Trophoblast cell (in vitro differentiated cells and primary cell): ENCODE results near the gene ME1.

Experiments used
- DNase-seq, 2 donors: peaks; one replicate each; pipeline ENCODE4 v3.0.0-alpha.2; 2016
- H2AFZ ChIP-seq: 2 replicates; pipeline ENCODE4 v1.6.1; 2013; ENCODE audit warnings: low read length, moderate library complexity, mild to moderate bottlenecking; ENCODE audit not compliant: insufficient read depth, poor library complexity
- H2AK5ac ChIP-seq: 2 replicates; pipeline ENCODE4 v1.6.1; 2013; ENCODE audit warnings: mild to moderate bottlenecking, low read length
- H2BK120ac ChIP-seq: 2 replicates; pipeline ENCODE4 v1.6.1; 2013; ENCODE audit warnings: low read length, mild to moderate bottlenecking, moderate library complexity; ENCODE audit not compliant: insufficient read depth, poor library complexity
- H2BK12ac ChIP-seq: 2 replicates; pipeline ENCODE4 v1.6.1; 2013; ENCODE audit warnings: mild to moderate bottlenecking, low read length, moderate library complexity
- H2BK5ac ChIP-seq: 2 replicates; pipeline ENCODE4 v1.6.1; 2013; ENCODE audit warnings: low read length, low read depth, moderate library complexity, mild to moderate bottlenecking; ENCODE audit not compliant: poor library complexity
- H3K14ac ChIP-seq: 2 replicates; pipeline ENCODE4 v1.6.1; 2013; ENCODE audit warnings: mild to moderate bottlenecking, low read length
- H3K18ac ChIP-seq: 2 replicates; pipeline ENCODE4 v1.6.1; 2013; ENCODE audit warnings: mild to moderate bottlenecking, low read length
- H3K23ac ChIP-seq: 2 replicates; pipeline ENCODE4 v1.6.1; 2013; ENCODE audit warnings: low read length
- H3K27ac ChIP-seq: 2 replicates; pipeline ENCODE4 v1.5.1; 2013; ENCODE audit warnings: low read depth, mild to moderate bottlenecking, inconsistent platforms, low read length, moderate library complexity
- H3K27me3 ChIP-seq: 2 replicates; pipeline ENCODE4 v1.6.1; 2013; ENCODE audit warnings: inconsistent platforms, mild to moderate bottlenecking, low read length, moderate library complexity; ENCODE audit not compliant: insufficient read depth
- H3K36me3 ChIP-seq, 2 experiments: 1 replicate in 1 of 2; 2 replicates in 1 of 2; pipeline ENCODE4 v1.6.1; 2013; ENCODE audit warnings: low read length in 2 of 2, mild to moderate bottlenecking in 2 of 2, moderate library complexity in 1 of 2; ENCODE audit not compliant: insufficient read depth in 2 of 2, control insufficient read depth in 1 of 2
- H3K4ac ChIP-seq: 2 replicates; pipeline ENCODE4 v1.6.1; 2013; ENCODE audit warnings: low read depth, mild to moderate bottlenecking, low read length, moderate library complexity
- H3K4me1 ChIP-seq, 2 experiments: 1 replicate in 1 of 2; 2 replicates in 1 of 2; pipeline ENCODE4 v1.6.1; 2013; ENCODE audit warnings: low read length in 2 of 2, mild to moderate bottlenecking in 2 of 2, moderate library complexity in 1 of 2; ENCODE audit not compliant: insufficient read depth in 2 of 2, control insufficient read depth in 1 of 2
- H3K4me2 ChIP-seq: 2 replicates; pipeline ENCODE4 v1.6.1; 2013; ENCODE audit warnings: inconsistent platforms, mild to moderate bottlenecking, low read length, moderate library complexity
- H3K4me3 ChIP-seq: 2 replicates; pipeline ENCODE4 v1.5.1; 2013; ENCODE audit warnings: mild to moderate bottlenecking, low read depth, low read length, inconsistent platforms
- H3K79me1 ChIP-seq: one replicate; pipeline ENCODE4 v1.6.1; 2013; ENCODE audit warnings: low read length
- H3K79me2 ChIP-seq: 2 replicates; pipeline ENCODE4 v1.6.1; 2013; ENCODE audit warnings: low read length, mild to moderate bottlenecking; ENCODE audit not compliant: control insufficient read depth, insufficient read depth, poor library complexity
- H3K9ac ChIP-seq: 2 replicates; pipeline ENCODE4 v1.6.1; 2013; ENCODE audit warnings: mild to moderate bottlenecking, low read length
- H3K9me3 ChIP-seq: 2 replicates; pipeline ENCODE4 v1.6.1; 2013; ENCODE audit warnings: low read depth, mild to moderate bottlenecking, control low read depth, inconsistent platforms, low read length; ENCODE audit not compliant: insufficient read depth
- H4K12ac ChIP-seq: 2 replicates; pipeline ENCODE4 v1.6.1; 2013; ENCODE audit warnings: low read depth, mild to moderate bottlenecking, low read length, moderate library complexity
- H4K8ac ChIP-seq: 2 replicates; pipeline ENCODE4 v1.6.1; 2013; ENCODE audit warnings: low read depth, mild to moderate bottlenecking, low read length, moderate library complexity
- H4K91ac ChIP-seq: one replicate; pipeline ENCODE4 v1.6.1; 2013; ENCODE audit warnings: low read depth, mild to moderate bottlenecking, low read length, moderate library complexity
- WGBS: extraction: QIAGEN DNeasy Blood & Tissue Kit; methylation state at CpG from one replicate; pipeline ENCODE4 v1.1.7; 2013; ENCODE audit warnings: missing lambda C conversion rate; ENCODE audit not compliant: insufficient read length, insufficient coverage; ENCODE audit errors: extremely low coverage; 5-methylcytosine and 5-hydroxymethylcytosine counted together

Gene ME1

DNA sequence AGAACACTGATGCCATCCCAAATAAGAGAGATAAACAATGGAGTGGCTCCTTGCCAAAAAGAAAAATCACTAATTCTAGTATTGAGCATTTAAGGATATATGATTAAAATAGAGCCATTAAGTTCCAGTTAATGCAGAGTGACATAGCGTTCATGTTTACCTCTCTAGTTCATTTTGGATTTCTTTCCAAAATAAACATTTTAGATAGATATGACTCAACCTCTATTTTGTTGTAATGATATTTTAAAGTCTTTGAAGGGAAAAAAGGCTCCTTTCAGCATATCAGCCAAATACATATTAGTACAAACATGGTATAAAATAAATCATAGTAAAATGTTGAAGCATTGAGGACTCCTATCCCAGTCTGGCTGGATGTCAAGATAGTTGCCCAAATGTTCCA, 204.3 kb downstream of the ME1 start:
- H3K4me1 ChIP-seq = no peaks in the 10 kb centered on the region
- no peak overlapping the region for H3K9ac ChIP-seq
- no peaks in the 10 kb centered on the region for H3K9me3 ChIP-seq
- no peak overlapping the region for H4K12ac ChIP-seq
- H3K27me3 ChIP-seq = no peaks in the 10 kb centered on the region
- H2BK5ac ChIP-seq = no peak overlapping the region
- H4K91ac ChIP-seq = no peak overlapping the region
- no peak overlapping the region for H3K27ac ChIP-seq
- H3K36me3 ChIP-seq = no peaks in the 10 kb centered on the region
- H2BK12ac ChIP-seq = no peak overlapping the region
- no peak for DNase-seq
- H3K4ac ChIP-seq = no peak overlapping the region
- H3K23ac ChIP-seq = no peak overlapping the region
- no peak overlapping the region for H3K18ac ChIP-seq
- H3K79me1 ChIP-seq = no peaks in the 10 kb centered on the region
- no peak overlapping the region for H2AFZ ChIP-seq
- no CpG with 5 or more reads among the region's 1 CpG for WGBS
- no peaks in the 10 kb centered on the region for H3K79me2 ChIP-seq
- no peak overlapping the region for H4K8ac ChIP-seq
- H3K14ac ChIP-seq = no peak overlapping the region
- H2BK120ac ChIP-seq = no peak overlapping the region
- no peak overlapping the region for H2AK5ac ChIP-seq
- H3K4me2 ChIP-seq = no peak overlapping the region
- H3K4me3 ChIP-seq = no peak overlapping the region

DNA sequence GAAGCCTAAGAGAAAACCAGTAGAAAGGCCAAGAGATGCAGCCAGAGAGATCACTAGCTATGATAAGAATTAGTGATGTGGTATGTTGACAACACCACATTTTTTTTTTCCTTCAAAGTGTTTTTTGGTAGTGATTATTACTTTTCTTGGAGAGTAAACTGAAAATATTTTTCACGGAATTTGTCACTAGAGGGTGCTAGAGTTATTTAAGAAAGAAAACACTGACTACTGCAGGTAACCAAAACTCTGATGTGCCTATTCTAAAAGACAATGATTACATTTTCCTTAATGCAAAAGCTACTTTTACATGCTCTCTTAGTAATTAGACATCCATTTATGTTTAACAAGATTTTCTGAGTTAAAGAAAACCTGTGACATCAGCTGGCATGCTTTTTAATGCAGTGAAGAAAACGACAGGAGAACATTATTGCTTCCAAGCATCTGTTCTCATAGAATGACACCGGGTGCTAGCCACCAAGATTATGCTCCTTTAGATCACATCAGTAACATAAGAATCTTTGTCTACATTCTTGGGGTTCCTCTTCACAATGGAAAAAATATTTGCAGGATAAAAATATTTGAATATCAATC, 208.9 kb downstream of the ME1 start:
- no peak overlapping the region for H3K4me2 ChIP-seq
- no peak overlapping the region for H2BK5ac ChIP-seq
- WGBS = no CpG with 5 or more reads among the region's 3 CpGs
- H3K23ac ChIP-seq = no peak overlapping the region
- H3K9ac ChIP-seq = no peak overlapping the region
- no peak overlapping the region for H4K8ac ChIP-seq
- no peak overlapping the region for H3K4ac ChIP-seq
- peak; percentile 2 to 94 for DNase-seq
- no peak overlapping the region for H3K18ac ChIP-seq
- no peak overlapping the region for H3K27ac ChIP-seq
- H3K9me3 ChIP-seq = no peaks in the 10 kb centered on the region
- H4K91ac ChIP-seq = no peak overlapping the region
- H3K4me3 ChIP-seq = no peak overlapping the region
- H3K36me3 ChIP-seq = no peaks in the 10 kb centered on the region
- no peaks in the 10 kb centered on the region for H3K27me3 ChIP-seq
- no peaks in the 10 kb centered on the region for H3K79me1 ChIP-seq
- no peaks in the 10 kb centered on the region for H3K4me1 ChIP-seq
- H2AK5ac ChIP-seq = no peak overlapping the region
- no peaks in the 10 kb centered on the region for H3K79me2 ChIP-seq
- no peak overlapping the region for H2AFZ ChIP-seq
- no peak overlapping the region for H3K14ac ChIP-seq
- H2BK120ac ChIP-seq = no peak overlapping the region
- H2BK12ac ChIP-seq = no peak overlapping the region
- H4K12ac ChIP-seq = no peak overlapping the region

DNA sequence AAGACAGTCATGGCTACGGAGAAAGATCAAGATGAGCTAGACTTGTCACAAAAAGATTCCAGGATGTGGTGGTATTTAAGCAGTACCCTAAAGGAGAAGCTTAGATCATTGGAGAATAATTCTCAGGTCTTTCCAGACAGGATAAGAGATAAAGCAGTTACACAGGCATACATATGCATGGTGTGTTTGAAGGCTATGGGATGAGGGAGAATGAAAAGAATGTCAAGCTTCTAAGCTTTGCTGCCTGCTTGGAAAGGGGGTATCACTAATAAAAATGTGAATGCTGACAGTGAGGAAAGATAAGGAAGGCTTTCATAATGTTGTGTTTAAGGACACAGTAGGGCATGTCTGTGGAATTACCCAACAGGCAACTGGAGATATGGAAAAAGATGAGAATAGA, 209.6 kb downstream of the ME1 start:
- DNase-seq = peak; percentile 25 to 80

DNA sequence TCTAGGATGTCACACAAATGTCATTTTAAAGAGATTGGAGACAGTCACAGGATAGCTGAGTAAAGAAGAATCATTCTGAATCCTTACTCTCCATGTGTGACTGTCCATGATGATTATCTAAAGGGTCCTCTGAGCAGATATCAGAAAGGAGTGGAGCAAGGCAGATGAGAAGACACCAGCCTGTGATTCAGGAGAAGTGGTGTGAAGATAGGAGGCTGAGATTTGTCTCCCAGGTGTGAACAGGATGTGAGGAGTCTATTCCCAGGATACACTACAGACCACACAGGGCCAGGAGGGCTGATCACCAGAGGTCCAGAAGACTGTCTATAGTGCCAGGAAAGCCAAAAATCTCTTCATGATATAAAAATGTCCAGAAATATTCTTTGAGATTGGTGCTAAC, 210.7 kb downstream of the ME1 start:
- Histone ChIP-seq H3K14ac (no peak overlapping the region), H3K4me3 (no peak overlapping the region), H3K79me2 (no peaks in the 10 kb centered on the region), H4K12ac (no peak overlapping the region), H3K4me1 (no peaks in the 10 kb centered on the region), H2BK12ac (peak overlapping the region; percentile 9), H3K18ac (no peak overlapping the region), H2AFZ (no peak overlapping the region), H3K27ac (no peak overlapping the region), H3K9ac (no peak overlapping the region), H3K23ac (no peak overlapping the region), H4K91ac (no peak overlapping the region), H3K4me2 (no peak overlapping the region), H3K36me3 (no peaks in the 10 kb centered on the region), H4K8ac (no peak overlapping the region), H2BK5ac (no peak overlapping the region), H3K9me3 (no peaks in the 10 kb centered on the region), H2AK5ac (no peak overlapping the region), H2BK120ac (no peak overlapping the region), H3K4ac (no peak overlapping the region), H3K27me3 (no peaks in the 10 kb centered on the region), H3K79me1 (no peaks in the 10 kb centered on the region)
- no peak for DNase-seq

More for the DNA sequence above, 209.6 kb downstream of the ME1 start:
- H2AK5ac ChIP-seq = no peak overlapping the region
- H3K9me3 ChIP-seq = no peaks in the 10 kb centered on the region
- H4K8ac ChIP-seq = no peak overlapping the region
- H3K4me1 ChIP-seq = no peaks in the 10 kb centered on the region
- H3K18ac ChIP-seq = no peak overlapping the region
- no peak overlapping the region for H2BK12ac ChIP-seq
- H3K4me2 ChIP-seq = no peak overlapping the region
- WGBS = no CpG with 5 or more reads among the region's 1 CpG
- H3K27ac ChIP-seq = no peak overlapping the region
- no peak overlapping the region for H3K4me3 ChIP-seq
- no peaks in the 10 kb centered on the region for H3K36me3 ChIP-seq
- no peak overlapping the region for H3K23ac ChIP-seq
- no peak overlapping the region for H3K14ac ChIP-seq
- no peak overlapping the region for H4K91ac ChIP-seq
- H3K79me2 ChIP-seq = no peaks in the 10 kb centered on the region
- no peak overlapping the region for H2AFZ ChIP-seq
- H3K9ac ChIP-seq = no peak overlapping the region
- no peaks in the 10 kb centered on the region for H3K79me1 ChIP-seq
- H3K4ac ChIP-seq = no peak overlapping the region
- no peak overlapping the region for H2BK5ac ChIP-seq
- no peak overlapping the region for H2BK120ac ChIP-seq
- H4K12ac ChIP-seq = no peak overlapping the region
- H3K27me3 ChIP-seq = no peaks in the 10 kb centered on the region
